GM08714 (cell line): Measurements from ENCODE around the gene OSBPL2.

Source experiments
- H3K4me3 ChIP-seq: fragments of 200-500 bp; sonication (Bioruptor generic); 2 replicates; pipeline ENCODE4 v1.5.1; 2014; ENCODE audit warnings: mild to moderate bottlenecking, low read length, inconsistent platforms
- ZNF274 ChIP-seq: IDR thresholded peaks from 2 replicates; pipeline ENCODE4 v1.6.1; 2012; ENCODE audit warnings: mild to moderate bottlenecking, low read depth, low read length

Gene OSBPL2

GRCh38 chr20:62281161-62281933 is 43.0 kb downstream of the OSBPL2 start:
- H3K4me3 ChIP-seq: no peak overlapping the region
- TF ChIP-seq ZNF274: no peak

- no peak for TF ChIP-seq ZNF274
- H3K4me3 ChIP-seq: no peak overlapping the region
Measured at GRCh38 chr20:62282103-62282502, 43.8 kb downstream of the OSBPL2 start.

- H3K4me3 ChIP-seq: no peak overlapping the region
- TF ChIP-seq ZNF274: no peak
Measured at GRCh38 chr20:62282877-62283503, 44.7 kb downstream of the OSBPL2 start.

- TF ChIP-seq ZNF274: no peak
- H3K4me3 ChIP-seq: no peak overlapping the region
Measured at GRCh38 chr20:62284448-62284847, 46.1 kb downstream of the OSBPL2 start.

GRCh38 chr20:62285151-62285550 is 46.8 kb downstream of the OSBPL2 start:
- TF ChIP-seq ZNF274: no peak

GRCh38 chr20:62285722-62286121 is 47.4 kb downstream of the OSBPL2 start:
- TF ChIP-seq ZNF274: no peak
- no peak overlapping the region for H3K4me3 ChIP-seq

More at GRCh38 chr20:62285151-62285550, 46.8 kb downstream of the OSBPL2 start:
- no peak overlapping the region for H3K4me3 ChIP-seq

- TF ChIP-seq ZNF274: no peak
- H3K4me3 ChIP-seq: no peak overlapping the region
Measured at GRCh38 chr20:62286493-62287064, 48.3 kb downstream of the OSBPL2 start.

- no peak overlapping the region for H3K4me3 ChIP-seq
- TF ChIP-seq ZNF274: no peak
Measured at GRCh38 chr20:62287129-62287528, 48.8 kb downstream of the OSBPL2 start.

GRCh38 chr20:62287759-62288534 is 49.6 kb downstream of the OSBPL2 start:
- TF ChIP-seq ZNF274: no peak

GRCh38 chr20:62288535-62289105 is 50.3 kb downstream of the OSBPL2 start:
- no peak overlapping the region for H3K4me3 ChIP-seq
- TF ChIP-seq ZNF274: no peak

More at GRCh38 chr20:62287759-62288534, 49.6 kb downstream of the OSBPL2 start:
- no peak overlapping the region for H3K4me3 ChIP-seq

- H3K4me3 ChIP-seq: no peak overlapping the region
- no peak for TF ChIP-seq ZNF274
Measured at GRCh38 chr20:62289131-62289530, 50.8 kb downstream of the OSBPL2 start.

- TF ChIP-seq ZNF274: no peak
Measured at GRCh38 chr20:62289898-62290297, 51.6 kb downstream of the OSBPL2 start.

GRCh38 chr20:62291251-62292066 is 53.1 kb downstream of the OSBPL2 start:
- H3K4me3 ChIP-seq: no peak overlapping the region
- no peak for TF ChIP-seq ZNF274

More at GRCh38 chr20:62289898-62290297, 51.6 kb downstream of the OSBPL2 start:
- no peak overlapping the region for H3K4me3 ChIP-seq
